Stomach (tissue), 4 donors: ENCODE measurements around the gene ASB16.

Experiments used
- POLR2A ChIP-seq, 4 donors: fragments of 450-650 bp; IDR thresholded peaks; one replicate each; pipeline ENCODE4 v1.6.1; 2016; ENCODE audit warnings: antibody characterized with exemption in 4 of 4, control low read depth in 2 of 4, mild to moderate bottlenecking in 1 of 4, moderate library complexity in 1 of 4
- TF ChIP-seq, protein P1 (sequence below), 7 experiments: fragments of 450-650 bp in 4 of 7; fragments of 200-600 bp in 3 of 7; sonication (generic) in 3 of 7; IDR thresholded peaks; one replicate each; pipeline ENCODE4 v1.5.1; 2016 to 2019; ENCODE audit warnings: antibody characterized with exemption in 7 of 7, control low read depth in 2 of 7, mild to moderate bottlenecking in 1 of 7

DNA sequence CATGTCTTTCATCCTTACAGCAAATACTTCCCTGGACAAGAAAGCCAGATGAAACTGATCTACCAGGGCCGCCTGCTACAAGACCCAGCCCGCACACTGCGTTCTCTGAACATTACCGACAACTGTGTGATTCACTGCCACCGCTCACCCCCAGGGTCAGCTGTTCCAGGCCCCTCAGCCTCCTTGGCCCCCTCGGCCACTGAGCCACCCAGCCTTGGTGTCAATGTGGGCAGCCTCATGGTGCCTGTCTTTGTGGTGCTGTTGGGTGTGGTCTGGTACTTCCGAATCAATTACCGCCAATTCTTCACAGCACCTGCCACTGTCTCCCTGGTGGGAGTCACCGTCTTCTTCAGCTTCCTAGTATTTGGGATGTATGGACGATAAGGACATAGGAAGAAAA lies 20.0 kb downstream of the ASB16 start:
- TF ChIP-seq, protein P1, sequence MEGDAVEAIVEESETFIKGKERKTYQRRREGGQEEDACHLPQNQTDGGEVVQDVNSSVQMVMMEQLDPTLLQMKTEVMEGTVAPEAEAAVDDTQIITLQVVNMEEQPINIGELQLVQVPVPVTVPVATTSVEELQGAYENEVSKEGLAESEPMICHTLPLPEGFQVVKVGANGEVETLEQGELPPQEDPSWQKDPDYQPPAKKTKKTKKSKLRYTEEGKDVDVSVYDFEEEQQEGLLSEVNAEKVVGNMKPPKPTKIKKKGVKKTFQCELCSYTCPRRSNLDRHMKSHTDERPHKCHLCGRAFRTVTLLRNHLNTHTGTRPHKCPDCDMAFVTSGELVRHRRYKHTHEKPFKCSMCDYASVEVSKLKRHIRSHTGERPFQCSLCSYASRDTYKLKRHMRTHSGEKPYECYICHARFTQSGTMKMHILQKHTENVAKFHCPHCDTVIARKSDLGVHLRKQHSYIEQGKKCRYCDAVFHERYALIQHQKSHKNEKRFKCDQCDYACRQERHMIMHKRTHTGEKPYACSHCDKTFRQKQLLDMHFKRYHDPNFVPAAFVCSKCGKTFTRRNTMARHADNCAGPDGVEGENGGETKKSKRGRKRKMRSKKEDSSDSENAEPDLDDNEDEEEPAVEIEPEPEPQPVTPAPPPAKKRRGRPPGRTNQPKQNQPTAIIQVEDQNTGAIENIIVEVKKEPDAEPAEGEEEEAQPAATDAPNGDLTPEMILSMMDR (IDR thresholded peaks at IDR 0.05) = no peak
- no peak for TF ChIP-seq POLR2A (IDR thresholded peaks at IDR 0.05)
